ENCODE measurements around the gene RCAN1. TPM values are rescaled to one million over a fixed set of nuclear protein-coding genes. Genes with fewer than 3 reads are reported as not detected.

The RCAN1 gene
- total and polyA plus RNA-seq, 2 of the 8 experiments (the other 6 are each of a cell fraction or from before 2014, with no cell fraction given) = 1.7 to 6.4 TPM

GRCh38 chr21:34511181-34511580 lies 103.7 kb downstream of the RCAN1 start (continued):
- TF ChIP-seq SIRT6 (IDR thresholded peaks at IDR 0.05; ENCODE audit: low read length) = no peak
